NCI-H1930 (cell line): ENCODE data around the gene PPM1M.

Experiments used
- DNase-seq, 2 experiments: peaks; one replicate each; lab custom pipeline; 2025; lab: John Stamatoyannopoulos, UW

Gene PPM1M

GRCh38 chr3:52297242-52298148, 51.9 kb downstream of the PPM1M start:
- no peak for DNase-seq

GRCh38 chr3:52298149-52299098, 52.9 kb downstream of the PPM1M start:
- no peak for DNase-seq

GRCh38 chr3:52299247-52299878, 53.8 kb downstream of the PPM1M start:
- no peak for DNase-seq
